SKM-1 treated with dmso at 0.1 percent for 144 hours (cell line): ENCODE results near the gene CHCHD10.
A peak's percentile ranks its signal among the peaks of the same experiment; 100 is the strongest.
"Not testable (repeated sequence)": the region's sequence is repeated elsewhere in the genome, so short reads cannot be mapped to it uniquely, and the experiment has no call there.

Experiments
- DNase-seq: peaks from one replicate; lab custom pipeline; 2025; ENCODE audit not compliant: unreplicated experiment; lab: John Stamatoyannopoulos, UW

Gene CHCHD10

DNA sequence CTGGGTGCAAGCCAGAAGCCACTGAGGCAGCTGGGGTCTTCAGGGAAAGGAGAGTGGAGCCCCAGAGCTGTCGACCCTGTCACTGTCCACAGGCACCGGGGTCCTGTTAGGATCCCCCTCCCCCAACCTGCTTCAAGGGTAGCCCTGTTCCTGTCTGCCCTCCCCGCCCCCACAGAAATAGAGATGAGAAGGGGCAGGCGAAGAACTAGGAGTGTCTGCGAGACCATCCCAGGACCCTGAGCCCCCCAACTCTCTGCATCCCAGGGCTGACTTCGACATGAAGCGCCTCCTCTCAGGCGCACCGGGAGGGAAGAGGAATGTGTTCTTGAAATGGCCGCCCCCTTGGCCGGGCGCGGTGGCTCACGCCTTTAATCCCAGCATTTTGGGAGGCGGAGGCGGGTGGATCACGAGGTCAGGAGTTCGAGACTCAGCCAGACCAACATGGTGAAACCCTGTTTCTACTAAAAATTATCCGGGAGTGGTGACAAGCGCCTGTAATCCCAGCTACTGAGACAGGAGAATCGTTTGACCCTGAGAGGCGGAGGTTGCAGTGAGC, 16.3 kb downstream of the CHCHD10 start:
- no peak for DNase-seq

GRCh38 chr22:23750714-23751440, 16.9 kb downstream of the CHCHD10 start, which contains the start of gene ZNF70:
ZNF70 (minus strand) TSS chr22:23751112; CDS start chr22:23745140, 5,972 bp downstream.
- peak; percentile 45 for DNase-seq

DNA sequence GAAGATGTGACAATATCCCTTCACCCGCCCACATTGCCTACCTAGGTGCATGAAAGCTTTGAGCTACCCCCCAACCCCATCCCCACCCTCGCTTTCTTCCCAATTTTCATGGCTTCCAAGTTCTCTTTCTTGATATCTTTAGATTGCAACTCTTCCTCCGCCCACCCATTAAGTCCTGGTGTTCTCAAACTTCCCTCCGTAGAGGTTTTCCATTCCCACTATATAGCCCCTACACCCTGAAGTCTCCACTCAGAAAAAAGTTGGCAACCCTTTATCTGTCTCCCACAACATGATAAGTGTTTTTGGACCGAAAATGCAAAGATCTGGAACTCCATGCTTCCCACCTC, 17.4 kb downstream of the CHCHD10 start:
- no peak for DNase-seq

- no peak for DNase-seq
Observed at GRCh38 chr22:23749841-23750301, 17.9 kb downstream of the CHCHD10 start.

GRCh38 chr22:23745791-23746190, 22.0 kb downstream of the CHCHD10 start:
- no peak for DNase-seq

DNA sequence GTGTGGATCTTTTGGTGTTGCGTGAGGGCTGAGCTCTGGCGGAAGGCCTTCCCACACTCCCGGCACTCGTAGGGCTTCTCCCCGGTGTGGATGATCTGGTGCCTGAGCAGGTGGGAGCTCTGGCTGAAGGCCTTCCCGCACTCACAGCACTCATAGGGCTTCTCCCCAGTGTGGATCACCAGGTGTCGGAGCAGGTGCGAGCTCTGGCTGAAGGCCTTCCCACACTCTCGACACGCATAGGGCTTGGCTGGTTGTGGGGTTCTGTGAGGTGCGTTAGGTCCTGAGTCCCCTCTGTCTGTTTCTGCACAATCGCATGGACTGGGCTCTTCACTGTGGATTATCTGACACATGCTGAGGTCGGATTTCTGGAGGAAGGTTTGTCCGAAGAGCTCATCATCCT, 23.3 kb downstream of the CHCHD10 start:
- no peak for DNase-seq

- DNase-seq, result no peak
Observed at GRCh38 chr22:23744001-23744400, 23.8 kb downstream of the CHCHD10 start.

- no peak for DNase-seq
Observed at GRCh38 chr22:23743303-23743705, 24.5 kb downstream of the CHCHD10 start.

GRCh38 chr22:23742505-23743264, 25.1 kb downstream of the CHCHD10 start:
- DNase-seq, result no peak

DNA sequence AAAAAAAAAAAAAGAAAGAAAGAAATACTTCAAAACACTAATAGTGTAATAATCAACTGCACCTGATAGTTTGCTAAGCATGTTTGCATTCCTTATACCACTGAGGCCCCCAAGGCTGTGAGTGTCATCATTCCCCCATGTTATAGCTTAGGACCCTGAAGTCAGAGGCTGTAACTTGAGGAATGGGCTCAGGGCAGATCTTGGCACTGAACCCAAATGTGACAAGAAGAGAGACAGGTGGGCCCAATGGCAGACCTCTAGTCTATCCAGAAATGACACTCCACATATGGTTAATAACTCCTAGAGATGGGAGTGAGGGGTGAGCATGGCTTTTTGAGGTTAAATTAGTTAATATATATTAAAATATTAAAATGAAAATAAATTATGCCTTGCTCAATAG, 30.1 kb downstream of the CHCHD10 start:
- no peak for DNase-seq

GRCh38 chr22:23728108-23728507, 39.7 kb downstream of the CHCHD10 start:
- DNase-seq, result not testable (repeated sequence)

GRCh38 chr22:23722724-23723123, 45.0 kb downstream of the CHCHD10 start:
- DNase-seq, result no peak

- DNase-seq, result no peak
Observed at GRCh38 chr22:23722160-23722559, 45.6 kb downstream of the CHCHD10 start.

DNA sequence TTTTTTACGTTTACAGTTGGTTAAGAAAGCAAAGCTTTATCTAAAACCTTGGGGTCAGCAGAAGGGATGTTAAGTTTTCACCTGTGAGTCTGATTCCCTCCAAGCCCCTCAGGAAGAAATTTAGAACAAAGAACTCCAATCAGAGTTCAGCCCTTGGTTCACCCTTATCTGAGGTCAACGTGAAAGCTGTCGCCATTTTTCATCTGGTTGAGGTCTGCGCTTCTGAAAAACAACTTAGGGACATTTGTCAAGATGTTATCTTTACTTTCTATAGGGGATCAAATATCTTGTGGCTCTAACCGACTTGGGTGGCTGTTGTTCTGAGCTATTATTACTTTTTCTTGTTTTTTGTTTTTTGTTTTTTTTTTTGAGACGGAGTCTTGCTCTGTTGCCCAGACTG, 46.9 kb downstream of the CHCHD10 start:
- DNase-seq, result no peak

GRCh38 chr22:23718371-23719165, 49.2 kb downstream of the CHCHD10 start:
- no peak for DNase-seq

DNA sequence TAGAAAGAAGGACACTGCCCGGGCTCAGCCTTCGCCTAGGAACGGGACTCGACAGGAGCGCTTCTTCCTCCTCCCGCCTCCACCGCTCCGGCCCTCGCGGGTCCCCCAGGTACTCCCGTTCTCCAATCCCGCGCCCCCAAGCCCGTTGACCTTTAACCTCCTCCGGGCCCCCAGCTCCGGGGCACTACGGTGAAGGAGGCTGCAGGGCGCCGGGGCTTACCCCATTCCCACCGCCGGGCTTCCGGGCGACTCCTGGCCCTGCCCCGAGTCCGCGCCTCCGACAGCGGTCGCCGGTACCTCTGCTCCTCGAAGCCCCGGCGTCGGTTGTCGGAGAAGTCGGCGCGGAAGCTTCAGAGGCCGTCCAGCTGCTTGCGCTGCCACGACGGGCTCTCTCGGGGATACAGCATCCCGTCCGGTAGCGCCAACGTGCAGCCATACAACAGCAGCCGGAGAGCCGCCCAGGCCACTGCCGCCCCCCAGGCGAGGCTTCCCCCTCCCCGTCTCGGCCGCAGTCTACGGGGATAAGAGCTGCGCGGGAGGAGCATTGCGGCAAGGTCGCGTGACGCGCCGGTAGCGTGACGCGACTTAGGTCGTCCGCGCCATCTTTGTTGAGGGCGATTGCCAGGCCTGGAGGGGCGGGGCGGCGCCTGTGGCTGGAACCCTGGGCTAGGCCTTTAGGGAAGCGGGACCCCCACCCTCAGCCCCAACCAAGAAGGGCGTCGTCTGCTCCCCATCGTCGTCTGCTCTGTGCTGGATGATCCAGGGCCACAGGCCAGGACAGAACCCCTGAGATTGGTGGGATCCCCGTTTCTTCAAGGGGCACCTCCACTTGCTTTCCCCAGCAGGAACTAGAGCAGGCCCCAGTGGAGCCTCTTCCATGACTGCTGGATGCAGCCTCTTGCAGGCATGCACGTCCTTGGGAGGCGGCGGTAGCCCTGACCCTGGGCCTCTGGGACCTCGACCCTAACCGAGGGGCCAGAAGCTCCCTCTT, 50.7 kb downstream of the CHCHD10 start:
- DNase-seq, result peak; percentile 69
